ENCODE data around the gene PDGFD.

DNA sequence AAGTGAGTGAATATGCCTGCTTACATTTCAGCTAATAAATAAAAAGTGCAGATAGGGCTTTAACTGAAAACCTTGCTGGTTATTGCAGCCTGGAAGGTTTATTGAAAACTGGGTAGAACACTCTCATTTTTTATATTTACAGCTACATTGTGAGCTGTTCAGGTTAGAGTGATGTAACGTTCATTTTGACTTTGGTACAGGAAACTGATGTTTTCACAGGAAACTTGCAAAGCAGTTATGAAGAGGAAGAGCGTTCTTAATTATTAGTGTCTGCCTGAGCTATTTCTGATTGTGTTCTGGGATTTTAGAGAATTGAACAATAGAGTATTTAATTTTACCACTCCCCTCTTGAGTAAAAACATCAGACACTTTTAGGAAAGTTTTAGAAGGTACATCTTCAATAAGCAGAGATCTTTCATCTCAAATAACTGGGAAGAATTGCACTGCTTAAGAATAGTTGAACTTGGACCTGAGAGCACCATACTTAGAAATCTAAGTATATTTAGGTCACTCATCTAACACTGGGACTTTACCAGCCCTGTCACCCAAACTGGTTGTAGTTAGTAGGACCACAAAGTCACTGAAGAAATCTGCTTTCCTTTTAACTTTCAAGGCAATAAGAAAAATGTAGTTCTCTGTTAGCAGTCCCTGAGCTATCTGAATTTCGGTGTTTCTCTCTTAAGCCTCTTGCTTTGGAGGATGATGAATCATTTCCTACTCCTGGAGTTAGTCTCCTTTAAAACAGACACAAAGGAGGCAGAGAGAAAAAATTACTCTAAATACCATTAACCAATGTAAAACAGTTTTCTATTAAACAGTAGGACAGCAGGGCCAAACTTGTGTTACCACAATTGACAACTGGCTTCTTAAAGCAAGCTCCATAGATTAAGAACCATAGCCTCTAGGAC lies 256.1 kb downstream of the PDGFD start:
- TF ChIP-seq, protein P1, sequence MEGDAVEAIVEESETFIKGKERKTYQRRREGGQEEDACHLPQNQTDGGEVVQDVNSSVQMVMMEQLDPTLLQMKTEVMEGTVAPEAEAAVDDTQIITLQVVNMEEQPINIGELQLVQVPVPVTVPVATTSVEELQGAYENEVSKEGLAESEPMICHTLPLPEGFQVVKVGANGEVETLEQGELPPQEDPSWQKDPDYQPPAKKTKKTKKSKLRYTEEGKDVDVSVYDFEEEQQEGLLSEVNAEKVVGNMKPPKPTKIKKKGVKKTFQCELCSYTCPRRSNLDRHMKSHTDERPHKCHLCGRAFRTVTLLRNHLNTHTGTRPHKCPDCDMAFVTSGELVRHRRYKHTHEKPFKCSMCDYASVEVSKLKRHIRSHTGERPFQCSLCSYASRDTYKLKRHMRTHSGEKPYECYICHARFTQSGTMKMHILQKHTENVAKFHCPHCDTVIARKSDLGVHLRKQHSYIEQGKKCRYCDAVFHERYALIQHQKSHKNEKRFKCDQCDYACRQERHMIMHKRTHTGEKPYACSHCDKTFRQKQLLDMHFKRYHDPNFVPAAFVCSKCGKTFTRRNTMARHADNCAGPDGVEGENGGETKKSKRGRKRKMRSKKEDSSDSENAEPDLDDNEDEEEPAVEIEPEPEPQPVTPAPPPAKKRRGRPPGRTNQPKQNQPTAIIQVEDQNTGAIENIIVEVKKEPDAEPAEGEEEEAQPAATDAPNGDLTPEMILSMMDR (IDR thresholded peaks at IDR 0.05) = no peak
- no peak for TF ChIP-seq POLR2A (IDR thresholded peaks at IDR 0.05)
- no peak for TF ChIP-seq POLR2AphosphoS5 (IDR thresholded peaks at IDR 0.05)
